Measurements from ENCODE around the gene KRTAP4-1. TPM values are rescaled to one million over a fixed set of nuclear protein-coding genes. Genes with fewer than 3 reads are reported as not detected.
"Not testable (repeated sequence)": the region's sequence is repeated elsewhere in the genome, so short reads cannot be mapped to it uniquely, and the experiment has no call there.

Gene KRTAP4-1
- polyA plus RNA-seq, 1 experiment = 0.12 TPM

- H3K36me3 ChIP-seq (ENCODE audit: control insufficient read depth, insufficient read depth, low read length) = no peaks in the 10 kb centered on the region
- no peak for TF ChIP-seq CTCF (IDR thresholded peaks at IDR 0.05; ENCODE audit: insufficient read depth, low read depth, low read length)
- no peak for DNase-seq (ENCODE audit: low read depth)
- POLR2A ChIA-PET = no interaction called here
- H3K4me3 ChIP-seq (ENCODE audit: low read depth, low read length) = no peak within 1 kb of the TSS
- CTCF ChIA-PET = no interaction called here
- H3K27me3 ChIP-seq (ENCODE audit: control insufficient read depth, insufficient read depth, low read length) = no peaks in the 10 kb centered on the region
These were observed 16.6 kb downstream of the KRTAP4-1 start, which contains the start of gene KRTAP4-3 for GRCh38 chr17:41168121-41168520. KRTAP4-3 (minus strand) TSS chr17:41168221; CDS start chr17:41168172, 49 bp downstream.

GRCh38 chr17:41167561-41167960 is 17.1 kb downstream of the KRTAP4-1 start:
- TF ChIP-seq CTCF (IDR thresholded peaks at IDR 0.05; ENCODE audit: insufficient read depth, low read depth, low read length) = no peak
- no peak for DNase-seq (ENCODE audit: low read depth)
- Histone ChIP-seq H3K27me3 (ENCODE audit: control insufficient read depth, insufficient read depth, low read length) (no peaks in the 10 kb centered on the region), H3K4me3 (ENCODE audit: low read depth, low read length) (no peak overlapping the region), H3K36me3 (ENCODE audit: control insufficient read depth, insufficient read depth, low read length) (no peaks in the 10 kb centered on the region)
- ChIA-PET CTCF (no interaction called here), POLR2A (no interaction called here)

GRCh38 chr17:41163828-41164227 is 20.9 kb downstream of the KRTAP4-1 start:
- DNase-seq (ENCODE audit: low read depth) = no peak
- ChIA-PET POLR2A (no interaction called here), CTCF (no interaction called here)
- Histone ChIP-seq H3K4me3 (ENCODE audit: low read depth, low read length) (no peak overlapping the region), H3K27me3 (ENCODE audit: control insufficient read depth, insufficient read depth, low read length) (no peaks in the 10 kb centered on the region), H3K36me3 (ENCODE audit: control insufficient read depth, insufficient read depth, low read length) (no peaks in the 10 kb centered on the region)
- TF ChIP-seq CTCF (IDR thresholded peaks at IDR 0.05; ENCODE audit: insufficient read depth, low read depth, low read length) = no peak

GRCh38 chr17:41160648-41161047 is 24.1 kb downstream of the KRTAP4-1 start, which contains the start of gene KRTAP4-4:
KRTAP4-4 (minus strand) TSS chr17:41160748; CDS start chr17:41160691, 57 bp downstream.
- Histone ChIP-seq H3K27me3 (ENCODE audit: control insufficient read depth, insufficient read depth, low read length) (no peaks in the 10 kb centered on the region), H3K36me3 (ENCODE audit: control insufficient read depth, insufficient read depth, low read length) (no peaks in the 10 kb centered on the region), H3K4me3 (ENCODE audit: low read depth, low read length) (no peak within 1 kb of the TSS)
- DNase-seq (ENCODE audit: low read depth) = no peak
- TF ChIP-seq CTCF (IDR thresholded peaks at IDR 0.05; ENCODE audit: insufficient read depth, low read depth, low read length) = no peak
- POLR2A ChIA-PET = no interaction called here
- CTCF ChIA-PET = no interaction called here

- H3K4me3 ChIP-seq (ENCODE audit: low read depth, low read length); H3K27me3 ChIP-seq (ENCODE audit: control insufficient read depth, insufficient read depth, low read length); DNase-seq (ENCODE audit: low read depth); H3K36me3 ChIP-seq (ENCODE audit: control insufficient read depth, insufficient read depth, low read length); CTCF ChIA-PET; POLR2A ChIA-PET: not testable (repeated sequence)
These were observed 24.5 kb downstream of the KRTAP4-1 start for GRCh38 chr17:41160190-41160589.

- Histone ChIP-seq H3K4me3 (ENCODE audit: low read depth, low read length) (no peak overlapping the region), H3K36me3 (ENCODE audit: control insufficient read depth, insufficient read depth, low read length) (no peaks in the 10 kb centered on the region), H3K27me3 (ENCODE audit: control insufficient read depth, insufficient read depth, low read length) (no peaks in the 10 kb centered on the region)
- no peak for DNase-seq (ENCODE audit: low read depth)
- CTCF ChIA-PET = no interaction called here
- POLR2A ChIA-PET = no interaction called here
- TF ChIP-seq CTCF (IDR thresholded peaks at IDR 0.05; ENCODE audit: insufficient read depth, low read depth, low read length) = no peak
These were observed 30.9 kb downstream of the KRTAP4-1 start for GRCh38 chr17:41153856-41154255.
